GM19043 (cell line): ENCODE measurements around the gene CENPT.

Source experiments
- ATAC-seq: cut with Tn5 transposase; IDR thresholded peaks from one replicate; pipeline ENCODE4 v1.9.1; 2021; ENCODE audit warnings: low read depth; ENCODE audit not compliant: unreplicated experiment

The CENPT gene

DNA sequence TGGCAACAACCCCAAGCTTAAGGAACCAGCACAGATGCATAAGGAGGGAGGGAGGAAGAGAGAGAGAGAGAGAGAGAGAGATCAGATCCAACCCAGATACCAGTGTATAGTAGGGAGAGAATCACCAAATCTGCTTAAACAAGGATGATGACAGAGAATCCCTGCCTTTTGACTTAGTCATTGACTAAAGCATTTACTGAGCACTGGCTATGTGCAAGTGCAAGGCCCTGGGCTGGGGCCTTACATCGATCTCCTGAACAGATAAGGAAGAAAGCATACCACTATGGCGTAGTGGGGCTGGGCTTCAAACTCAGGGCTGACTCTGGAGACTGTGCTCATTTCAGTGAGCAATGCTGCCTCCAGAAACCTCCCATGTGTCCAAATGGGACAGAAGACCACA lies 25.0 kb downstream of the CENPT start:
- no peak for ATAC-seq

DNA sequence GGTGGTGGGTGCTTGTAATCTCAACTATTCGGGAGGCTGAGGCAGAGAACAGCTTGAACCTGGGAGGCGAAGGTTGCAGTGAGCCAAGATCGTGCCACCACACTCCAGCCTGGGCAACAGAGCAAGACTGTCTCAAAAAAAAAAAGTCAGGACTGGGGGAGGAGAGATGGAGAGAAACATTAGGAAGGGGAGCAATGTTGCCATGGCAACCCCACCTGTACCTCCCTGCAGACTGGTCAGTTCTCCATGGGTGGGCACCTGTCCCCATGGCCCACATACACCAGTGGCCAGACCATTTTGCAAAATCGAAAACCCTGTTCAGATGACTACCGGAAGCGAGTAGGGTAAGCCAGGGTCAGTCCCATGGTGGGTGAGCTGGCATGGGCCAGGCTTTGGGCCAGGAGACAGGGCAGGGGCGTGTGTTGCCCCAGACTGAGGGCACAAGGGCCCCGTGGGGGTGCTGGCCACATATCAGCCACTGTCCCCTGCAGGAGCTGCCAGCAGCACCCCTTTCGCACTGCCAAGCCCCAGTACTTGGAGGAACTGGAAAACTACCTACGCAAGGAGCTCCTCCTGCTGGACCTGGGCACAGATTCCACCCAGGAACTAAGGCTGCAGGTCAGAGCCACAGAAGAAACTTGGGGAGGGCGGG lies 26.8 kb downstream of the CENPT start:
- ATAC-seq: no peak

DNA sequence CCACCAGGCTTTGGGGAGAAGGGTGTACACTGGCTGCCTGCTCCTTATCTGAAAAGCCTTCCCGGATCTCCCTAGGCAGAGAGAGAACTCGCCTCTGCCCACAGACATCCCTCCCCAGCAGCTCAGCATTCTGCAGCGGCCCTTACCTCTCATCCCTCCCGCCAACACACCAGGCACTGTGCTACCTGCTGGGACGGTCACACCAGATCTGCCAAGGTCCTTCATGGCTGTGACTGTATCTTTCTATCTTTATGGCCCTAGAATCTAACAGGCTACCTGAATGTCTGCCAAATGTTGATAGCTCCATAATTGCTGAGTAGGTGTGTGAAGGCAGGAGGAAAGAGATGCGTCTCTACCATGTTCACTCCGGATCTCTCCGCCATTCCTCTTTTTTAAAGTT lies 32.9 kb downstream of the CENPT start:
- no peak for ATAC-seq

DNA sequence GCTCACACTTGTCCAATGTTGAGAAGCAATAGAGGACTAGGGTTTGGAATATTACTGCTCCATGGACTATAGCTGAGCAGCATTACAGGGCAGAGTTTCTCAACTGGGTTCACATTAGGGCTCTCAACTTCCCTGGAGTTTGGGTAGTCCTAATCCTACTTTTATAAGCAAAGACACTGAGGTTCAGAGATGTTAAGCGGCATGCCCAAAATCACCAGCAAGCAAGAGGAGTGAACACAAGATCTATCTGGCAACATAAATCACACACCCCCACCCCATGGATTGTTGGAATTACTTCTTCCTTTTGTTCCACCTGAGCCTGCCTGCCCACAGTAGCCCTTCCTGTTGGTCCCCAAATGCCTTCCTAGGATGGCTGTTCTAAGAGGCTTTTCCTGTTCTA lies 35.6 kb downstream of the CENPT start:
- no peak for ATAC-seq

DNA sequence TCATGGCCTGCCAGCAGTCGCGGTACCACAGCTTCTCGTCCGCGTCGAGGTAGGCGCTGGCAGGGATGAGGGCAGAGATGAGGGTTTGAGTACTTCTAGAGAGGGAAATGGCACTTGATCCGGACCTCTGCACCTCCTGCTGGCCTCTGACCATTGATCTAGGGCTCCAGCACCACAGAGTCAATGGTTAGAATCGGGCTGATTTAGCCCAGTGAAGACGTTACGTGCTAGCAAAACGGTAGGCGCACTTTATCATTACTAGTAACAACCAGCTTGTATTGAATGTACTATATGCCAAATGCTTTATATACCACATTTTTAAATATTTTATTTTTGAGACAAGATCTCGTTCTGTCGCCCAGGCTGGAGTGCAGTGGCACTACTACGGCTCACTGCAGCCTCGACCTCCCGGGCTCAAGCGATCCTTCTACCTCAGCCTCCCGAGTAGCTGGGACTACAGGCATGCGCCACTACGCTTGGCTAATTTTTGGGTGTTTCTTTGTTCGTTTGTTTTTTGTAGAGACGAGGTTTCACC lies 40.3 kb downstream of the CENPT start:
- peak; percentile 2 for ATAC-seq

DNA sequence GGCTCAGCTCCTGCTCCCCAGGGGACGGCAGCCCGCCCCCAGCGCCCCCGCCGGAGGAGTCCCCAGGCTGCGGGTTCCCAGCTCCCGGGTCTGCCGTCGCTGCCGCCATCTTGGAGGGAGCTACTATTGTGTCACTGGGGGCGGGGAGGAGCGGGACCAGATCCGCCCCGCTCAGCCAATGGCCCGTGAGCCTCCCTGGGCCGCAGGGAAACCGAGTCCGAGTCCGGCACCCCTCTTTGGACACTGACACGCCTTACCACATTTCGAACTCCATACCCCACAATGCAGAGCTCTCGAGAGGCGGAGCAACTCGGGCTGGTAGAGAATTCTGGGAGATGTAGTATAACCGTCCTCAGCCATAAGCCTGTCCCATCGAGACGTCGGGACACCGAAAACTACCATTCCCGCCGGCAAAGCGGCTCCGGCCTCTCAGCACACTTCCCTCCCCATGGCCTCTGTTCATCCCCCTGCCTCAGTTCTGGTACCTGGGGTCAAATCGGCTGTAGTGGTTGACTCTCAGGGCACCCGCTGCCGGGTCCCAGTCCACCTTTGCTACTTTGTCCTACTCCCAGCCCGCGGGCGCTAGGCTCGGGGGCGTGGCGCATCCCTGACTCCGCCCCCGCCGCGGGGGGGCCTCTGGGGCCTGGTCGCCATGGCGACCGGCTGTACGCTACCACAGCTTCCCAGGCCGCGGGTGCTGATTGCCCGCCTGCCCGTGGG lies 40.9 kb downstream of the CENPT start, which contains the start of the genes RANBP10 and TSNAXIP1:
RANBP10 (minus strand) TSS at position 133 of the 720 bp plus-strand sequence; CDS start at position 109, 24 bp downstream.
TSNAXIP1 (plus strand) TSS at position 462 of the 720 bp plus-strand sequence. CDS start 261 bp downstream, outside the sequence.
- ATAC-seq: peak; percentile 94

DNA sequence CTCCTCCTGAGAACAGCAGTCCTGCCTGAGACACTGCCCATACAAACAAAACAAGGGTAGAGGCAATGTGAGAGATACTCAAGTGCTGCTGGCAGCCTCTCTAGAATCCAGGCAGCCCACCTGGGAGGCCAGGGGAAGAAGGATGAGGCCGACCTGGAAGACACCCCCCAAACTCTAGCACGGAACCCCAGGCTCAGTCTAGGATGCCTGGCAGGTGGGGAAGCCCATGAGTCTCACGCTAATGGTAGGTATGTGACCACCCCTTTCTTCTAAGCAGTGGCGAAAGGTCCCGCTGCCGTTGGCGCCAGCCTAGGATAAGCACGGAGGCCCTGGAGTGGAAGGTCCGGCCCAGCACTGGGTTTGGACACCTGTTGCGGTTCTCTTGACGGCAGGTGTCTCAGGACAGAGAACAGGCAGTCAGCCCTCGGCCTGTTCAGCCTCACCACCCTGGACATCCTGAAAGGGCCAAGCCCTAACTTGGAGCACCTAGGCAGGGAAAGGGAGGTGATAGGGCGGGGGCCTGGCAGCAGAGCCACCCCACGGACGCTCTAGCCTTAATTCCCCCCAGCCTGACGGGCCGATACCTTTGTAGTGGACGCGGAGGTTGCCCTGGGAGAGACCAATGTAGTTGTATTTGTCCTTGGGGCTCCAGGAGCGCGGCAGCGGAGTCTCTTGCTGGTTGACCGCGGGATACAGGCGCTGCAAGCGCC lies 41.6 kb downstream of the CENPT start:
- no peak for ATAC-seq

DNA sequence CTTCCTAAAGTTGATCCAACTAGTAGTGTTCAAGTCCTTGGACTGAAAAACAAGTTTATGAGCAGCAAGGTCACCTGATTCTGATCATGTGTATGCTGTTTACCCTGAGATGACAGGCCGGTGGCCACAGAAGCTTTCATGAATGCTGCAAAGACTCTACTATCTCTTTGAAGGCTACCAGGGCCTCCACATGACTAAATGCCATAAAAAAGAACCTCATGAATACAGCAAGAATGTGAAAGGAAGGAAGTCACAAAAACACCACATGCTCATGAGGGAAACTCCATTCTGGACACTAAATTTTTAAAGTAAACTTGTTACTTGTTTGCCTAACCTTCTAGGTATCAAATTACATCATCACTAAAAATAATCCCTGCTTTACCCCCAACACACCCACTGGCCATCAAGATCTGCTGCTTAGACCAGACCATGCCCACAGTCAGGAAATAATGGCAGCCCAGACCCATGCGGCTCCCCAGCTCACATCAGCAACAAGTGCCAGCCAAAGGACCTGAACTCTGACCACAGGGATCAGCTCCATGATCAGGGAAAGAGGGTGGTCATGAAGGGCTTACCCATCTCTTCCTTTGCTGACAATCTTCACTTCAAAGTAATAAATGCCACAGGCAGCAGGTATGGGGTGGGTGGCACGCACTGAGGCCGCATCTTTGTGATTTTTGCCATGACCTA lies 42.5 kb downstream of the CENPT start:
- no peak for ATAC-seq

DNA sequence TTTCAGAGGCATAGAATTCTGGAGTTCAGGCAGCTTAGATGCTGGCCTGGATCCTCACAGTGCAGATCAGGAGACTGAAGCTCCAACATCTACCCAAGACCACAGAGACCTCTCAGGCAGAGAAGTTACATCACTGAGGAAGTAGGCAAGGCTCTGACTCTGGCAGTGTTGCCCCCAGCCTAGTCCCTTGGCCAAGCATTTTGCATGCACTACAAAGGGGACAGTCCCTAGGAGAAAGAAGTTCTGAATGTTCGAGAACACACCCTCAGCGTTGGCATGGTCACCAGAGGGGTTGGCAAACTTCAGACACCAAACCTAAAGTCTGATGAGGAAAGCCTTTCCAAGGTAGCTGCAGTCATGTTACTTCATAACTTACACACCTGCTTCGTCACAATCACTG lies 43.6 kb downstream of the CENPT start:
- ATAC-seq: no peak

DNA sequence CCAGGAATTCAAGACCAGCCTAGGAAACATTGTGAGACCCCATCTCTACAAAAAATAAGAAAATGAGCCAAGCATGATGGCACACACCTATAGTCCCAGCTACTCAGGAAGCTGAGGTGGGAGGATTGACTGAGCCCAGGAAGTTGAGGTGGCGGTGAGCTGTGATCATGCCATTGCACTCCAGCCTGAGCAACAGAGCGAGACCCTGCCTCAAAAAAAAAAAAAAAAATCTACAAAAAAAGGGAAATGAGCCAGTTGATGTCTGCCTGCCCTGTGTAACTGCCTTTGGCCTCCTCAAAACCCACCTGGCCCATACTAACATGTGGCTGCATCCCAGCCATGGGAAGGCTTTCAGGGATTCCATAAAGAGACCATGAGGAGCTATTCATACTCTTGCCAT lies 45.6 kb downstream of the CENPT start:
- ATAC-seq: no peak

DNA sequence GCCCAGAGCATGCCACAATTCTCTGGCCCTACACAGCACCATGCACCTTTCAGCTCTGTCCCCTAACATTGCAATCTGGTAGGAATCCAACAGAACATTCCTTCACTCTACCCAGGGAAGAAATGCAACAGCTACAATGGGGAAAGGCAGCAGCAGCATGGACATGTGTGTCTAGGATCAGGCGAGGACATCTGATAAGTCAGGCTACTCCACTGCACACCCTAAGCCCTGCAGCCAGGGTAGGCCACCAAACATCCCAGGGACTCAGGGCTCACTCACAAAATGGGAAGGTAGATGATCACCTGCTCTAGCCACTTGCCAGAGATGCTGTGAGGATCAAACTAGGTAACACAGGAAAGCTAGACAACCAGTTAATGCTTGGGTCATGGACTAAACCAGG lies 46.3 kb downstream of the CENPT start:
- ATAC-seq: no peak

DNA sequence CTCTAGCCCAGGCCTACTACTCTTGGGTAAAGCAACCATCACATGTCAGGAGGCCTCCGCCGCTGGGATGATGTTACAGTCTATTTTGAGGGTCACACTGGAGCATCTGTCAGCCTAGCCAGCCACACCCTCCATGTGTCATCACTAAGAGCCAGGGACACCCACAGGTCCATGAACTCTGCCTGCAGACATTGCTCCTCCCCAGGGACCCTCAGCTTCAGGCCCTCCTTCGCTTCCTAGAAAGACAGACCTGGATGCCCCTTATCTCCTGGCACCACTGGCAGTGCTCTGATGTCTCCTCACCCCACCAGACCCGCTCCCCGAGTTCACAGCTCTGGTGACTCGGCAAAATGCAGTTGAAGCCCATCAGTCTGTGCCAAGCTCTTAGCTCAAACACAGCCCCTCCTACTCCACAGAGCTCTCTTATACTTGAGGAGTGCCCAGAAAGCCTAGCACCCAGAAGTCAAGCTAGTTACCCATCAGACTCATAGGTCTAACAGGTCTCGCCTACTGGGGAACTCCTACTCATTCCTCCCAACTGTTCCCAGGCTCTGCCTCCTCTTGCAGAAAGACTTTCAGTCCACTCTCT lies 47.1 kb downstream of the CENPT start:
- no peak for ATAC-seq

DNA sequence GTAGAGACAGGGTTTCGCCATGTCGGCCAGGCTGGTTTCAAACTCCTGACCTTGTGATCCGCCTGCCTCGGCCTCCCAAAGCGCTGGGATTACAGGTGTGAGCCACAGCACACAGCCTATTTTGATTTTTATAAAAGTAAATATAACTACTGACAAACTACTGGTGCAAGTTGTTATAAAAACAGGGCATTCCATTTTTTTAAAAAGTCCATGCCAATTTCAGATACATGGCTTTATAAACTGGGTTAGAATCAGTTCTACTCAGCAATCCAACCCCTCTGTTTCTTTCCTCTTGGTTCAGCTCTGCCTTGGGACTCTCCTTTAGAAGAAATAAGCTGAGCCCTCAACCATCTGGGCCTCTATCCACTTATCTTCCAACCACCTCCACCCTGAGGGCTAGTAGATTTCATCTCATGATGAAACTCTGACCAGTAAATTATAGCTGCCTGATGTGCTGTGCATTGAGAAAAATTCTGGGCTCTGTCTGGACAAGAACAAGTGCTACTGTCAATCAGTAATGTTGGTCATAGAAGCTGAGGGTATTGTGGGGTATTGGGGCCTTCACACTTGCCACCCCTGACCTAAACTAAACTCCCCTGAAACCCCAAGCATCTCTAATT lies 51.3 kb downstream of the CENPT start:
- no peak for ATAC-seq

DNA sequence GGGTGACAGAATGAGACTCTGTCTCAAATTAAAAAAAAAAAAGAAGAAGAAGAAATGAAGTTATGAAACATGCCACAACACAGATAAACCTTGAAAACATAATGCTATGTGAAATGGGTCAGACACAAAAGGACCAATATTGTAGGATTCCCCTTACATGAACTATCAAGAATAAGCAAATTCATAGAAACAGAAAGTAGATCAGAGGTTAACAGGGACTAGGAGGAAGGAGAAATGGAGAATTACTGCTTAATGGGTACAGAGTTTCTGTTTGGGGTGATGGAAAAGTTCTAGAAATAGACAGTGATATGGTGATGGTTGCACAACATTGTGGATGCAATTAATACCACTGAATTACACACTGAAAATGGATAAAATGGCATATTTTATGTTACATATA lies 57.4 kb downstream of the CENPT start:
- no peak for ATAC-seq

DNA sequence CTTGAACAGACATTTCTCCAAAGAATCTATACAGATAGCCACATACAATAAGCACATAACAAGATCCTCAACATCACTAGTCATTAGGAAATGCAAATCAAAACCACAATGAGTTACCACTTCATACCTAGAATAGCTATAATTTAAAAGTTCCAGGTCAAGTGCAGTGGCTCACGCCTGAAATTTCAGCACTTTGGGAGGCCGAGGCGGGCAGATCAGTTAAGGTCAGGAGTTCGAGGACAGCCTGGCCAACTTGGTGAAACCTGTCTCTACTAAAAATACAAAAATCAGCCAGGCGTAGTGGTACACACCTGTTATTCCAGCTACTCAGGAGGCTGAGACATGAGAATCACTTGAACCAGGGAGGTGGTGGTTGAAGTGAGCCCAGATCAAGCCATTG lies 61.0 kb downstream of the CENPT start:
- no peak for ATAC-seq

DNA sequence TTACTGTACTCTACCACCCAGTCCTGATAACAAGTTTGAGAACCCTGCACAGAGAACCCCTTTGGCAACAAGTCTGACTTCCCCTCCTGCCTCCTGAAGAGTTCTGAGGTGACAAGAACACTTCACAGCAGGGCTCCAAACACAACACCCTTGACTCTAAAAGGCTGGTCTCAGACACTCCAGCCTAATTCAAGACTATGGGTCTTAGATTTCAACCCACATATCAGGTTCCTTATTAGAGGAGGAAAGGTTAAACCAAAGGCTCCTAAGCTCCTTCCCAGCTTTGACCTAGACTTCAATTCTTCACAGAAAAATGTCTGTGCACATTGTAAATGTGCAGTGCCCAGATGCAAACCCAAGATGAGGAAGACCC lies 64.2 kb downstream of the CENPT start:
- no peak for ATAC-seq

DNA sequence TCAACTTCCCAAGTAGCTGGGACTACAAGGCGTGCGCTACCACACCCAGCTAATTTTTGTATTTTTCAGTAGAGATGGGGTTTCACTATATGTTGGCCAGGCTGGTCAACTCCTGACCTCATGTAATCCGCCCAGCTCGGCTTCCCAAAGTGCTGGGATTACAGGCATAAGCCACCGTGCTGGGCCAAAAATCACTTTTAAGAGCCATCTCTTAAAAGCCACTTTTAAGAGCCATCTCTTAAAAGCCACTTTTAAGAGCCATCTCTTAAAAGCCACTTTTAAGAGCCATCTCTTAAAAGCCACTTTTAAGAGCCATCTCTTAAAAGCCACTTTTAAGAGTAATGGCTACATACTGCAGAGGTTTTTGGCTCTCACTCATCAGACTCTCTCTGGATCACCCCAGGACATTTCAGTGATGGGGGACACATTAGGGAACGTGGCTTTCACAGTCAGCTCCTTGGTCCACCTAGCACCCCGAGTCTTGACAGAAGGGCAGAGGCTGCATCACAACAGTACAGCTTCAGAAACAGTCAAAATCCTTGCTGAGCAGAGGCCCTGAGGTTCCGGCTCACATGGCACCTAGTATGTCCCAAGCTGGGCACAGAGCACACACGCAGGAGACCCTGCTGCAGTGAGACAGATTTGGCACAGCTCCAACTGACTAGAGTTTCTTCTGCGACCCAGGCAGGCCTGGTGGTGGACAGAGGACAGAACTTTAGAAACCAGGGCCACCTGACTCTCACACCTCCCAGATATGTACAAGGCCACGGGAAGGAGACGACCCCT lies 64.7 kb downstream of the CENPT start:
- ATAC-seq: no peak

DNA sequence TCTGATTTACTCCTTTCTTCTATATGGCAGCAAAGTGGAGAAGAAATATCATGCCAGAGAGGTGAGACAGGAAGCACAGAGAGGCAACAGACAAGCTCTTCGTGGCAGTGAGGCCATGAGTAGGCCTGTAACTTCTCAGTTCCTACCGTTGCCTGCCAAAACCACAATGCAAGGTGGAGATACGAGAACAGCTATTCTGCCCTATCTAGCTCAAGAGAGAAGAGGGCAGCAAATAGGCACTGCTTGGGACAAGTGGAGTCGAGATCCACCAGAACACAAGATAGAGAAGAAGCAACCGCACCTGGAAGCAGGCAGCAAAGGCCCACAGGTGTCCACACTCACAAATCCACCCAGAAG lies 66.0 kb downstream of the CENPT start:
- ATAC-seq: no peak

DNA sequence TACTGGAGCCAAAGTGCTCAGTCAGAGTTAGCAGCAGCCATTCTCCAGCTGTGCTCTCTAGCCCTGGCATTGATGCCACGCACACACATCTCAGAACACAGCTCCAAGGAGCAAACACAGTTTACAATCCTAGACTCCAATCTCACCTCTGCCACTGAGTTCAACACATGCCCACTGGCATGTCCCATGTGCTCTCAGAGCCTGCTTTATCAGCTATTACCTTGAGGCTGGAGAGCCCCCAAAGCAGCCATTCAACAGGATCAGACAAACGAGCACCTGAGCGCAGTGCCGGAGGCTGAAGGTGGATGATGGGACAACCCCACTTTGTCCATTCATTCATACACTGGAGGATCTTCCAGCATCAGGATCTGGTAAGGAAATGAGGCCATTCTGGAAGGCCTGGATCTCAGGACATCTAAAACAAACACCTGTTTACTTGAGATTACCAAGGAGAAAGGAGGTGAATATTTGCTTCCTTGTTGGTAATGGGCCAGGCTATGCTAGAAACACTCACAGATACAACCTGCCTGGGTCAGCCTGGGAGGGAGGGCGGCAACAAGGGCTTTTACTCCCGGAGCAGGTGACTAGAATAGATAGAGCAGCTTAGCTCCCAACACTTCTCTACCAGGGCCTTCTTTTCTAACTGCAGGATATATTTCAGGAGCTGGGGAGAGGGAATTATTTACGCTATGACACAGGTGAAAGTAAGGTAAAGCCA lies 66.5 kb downstream of the CENPT start:
- ATAC-seq: no peak
